Right lobe of liver (tissue), 4 donors: ENCODE data around the gene SFXN1.

Experiments used
- POLR2A ChIP-seq: fragments of 450-650 bp; IDR thresholded peaks from one replicate; pipeline ENCODE4 v1.6.1; 2017; ENCODE audit warnings: antibody characterized with exemption, mild to moderate bottlenecking
- TF ChIP-seq, protein P1 (sequence below), 4 donors: fragments of 200-600 bp in 3 of 4; fragments of 450-650 bp in 1 of 4; IDR thresholded peaks; one replicate each; pipeline versions ENCODE4 v1.5.1 to v1.8.0; 2016 to 2022; ENCODE audit warnings: antibody characterized with exemption in 4 of 4, mild to moderate bottlenecking in 2 of 4
- donor health status: DM: no; HTN: no; CAD: no.
- donor health status: DM: no; HTN: no; CAD: no.
- donor health status: DM: no; HTN: yes; CAD: no.

DNA sequence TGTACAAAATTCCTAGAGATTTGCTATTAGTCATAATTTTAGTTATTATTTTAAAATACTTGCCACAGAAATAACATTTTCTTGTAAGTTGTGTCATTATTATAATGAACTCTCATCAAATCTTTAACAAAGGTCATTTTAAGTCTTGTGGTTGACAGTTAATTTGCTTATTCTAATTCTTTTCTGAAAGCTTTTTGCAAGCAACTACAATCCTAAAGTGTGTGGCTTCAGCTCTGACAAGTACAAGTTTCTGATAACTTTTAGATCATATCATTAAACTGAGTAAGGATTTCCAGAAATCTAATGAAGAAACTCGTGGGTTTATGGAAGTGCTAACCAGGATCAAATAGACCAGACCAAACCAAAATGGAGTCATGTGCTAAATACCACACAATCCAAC is 86.4 kb downstream of the SFXN1 start:
- TF ChIP-seq, protein P1, sequence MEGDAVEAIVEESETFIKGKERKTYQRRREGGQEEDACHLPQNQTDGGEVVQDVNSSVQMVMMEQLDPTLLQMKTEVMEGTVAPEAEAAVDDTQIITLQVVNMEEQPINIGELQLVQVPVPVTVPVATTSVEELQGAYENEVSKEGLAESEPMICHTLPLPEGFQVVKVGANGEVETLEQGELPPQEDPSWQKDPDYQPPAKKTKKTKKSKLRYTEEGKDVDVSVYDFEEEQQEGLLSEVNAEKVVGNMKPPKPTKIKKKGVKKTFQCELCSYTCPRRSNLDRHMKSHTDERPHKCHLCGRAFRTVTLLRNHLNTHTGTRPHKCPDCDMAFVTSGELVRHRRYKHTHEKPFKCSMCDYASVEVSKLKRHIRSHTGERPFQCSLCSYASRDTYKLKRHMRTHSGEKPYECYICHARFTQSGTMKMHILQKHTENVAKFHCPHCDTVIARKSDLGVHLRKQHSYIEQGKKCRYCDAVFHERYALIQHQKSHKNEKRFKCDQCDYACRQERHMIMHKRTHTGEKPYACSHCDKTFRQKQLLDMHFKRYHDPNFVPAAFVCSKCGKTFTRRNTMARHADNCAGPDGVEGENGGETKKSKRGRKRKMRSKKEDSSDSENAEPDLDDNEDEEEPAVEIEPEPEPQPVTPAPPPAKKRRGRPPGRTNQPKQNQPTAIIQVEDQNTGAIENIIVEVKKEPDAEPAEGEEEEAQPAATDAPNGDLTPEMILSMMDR (IDR thresholded peaks at IDR 0.05), result no peak
- TF ChIP-seq POLR2A, result no peak
